H1 (cell line): ENCODE results near the gene PEPD. TPM values are rescaled to one million over a fixed set of nuclear protein-coding genes. Genes with fewer than 3 reads are reported as not detected.

Experiments
- CTCF ChIA-PET: fragments of 300-600 bp; sonication (Branson Sonifier 250); formaldehyde crosslinking; loops from one replicate; lab custom pipeline; 2021; ENCODE audit not compliant: partially characterized antibody; lab: Charles Lee
- POLR2A ChIA-PET: fragments of 300-600 bp; sonication (Branson Sonifier 250); formaldehyde crosslinking; loops from one replicate; lab custom pipeline; 2021; ENCODE audit warnings: inconsistent platforms; ENCODE audit not compliant: partially characterized antibody; lab: Charles Lee
- DNase-seq, 2 experiments: peaks; one replicate each; pipeline versions ENCODE4 v3.0.0 to v3.0.0-alpha.2; 2010 to 2022; ENCODE audit warnings: low spot score in 2 of 2, low read depth in 1 of 2, mixed read lengths in 1 of 2
- FAIRE-seq: peaks from 2 replicates; lab custom pipeline; 2011; peaks lifted over from hg19 to GRCh38; lab: Jason Lieb, UNC
- H2AFZ ChIP-seq: 2 replicates; pipeline ENCODE4 v1.8.1; 2012; ENCODE audit warnings: low read length, inconsistent platforms
- H2AK5ac ChIP-seq: 2 replicates; pipeline ENCODE4 v1.6.1; 2013; ENCODE audit warnings: low read depth, low read length
- H2BK120ac ChIP-seq: replicated peaks from 2 replicates; pipeline ENCODE3; 2013; ENCODE audit warnings: low read depth, low read length, inconsistent platforms
- H2BK12ac ChIP-seq: 2 replicates; pipeline ENCODE4 v1.6.1; 2013; ENCODE audit warnings: low read depth, low read length
- H2BK15ac ChIP-seq: 2 replicates; pipeline ENCODE4 v1.6.1; 2013; ENCODE audit warnings: low read length
- H2BK20ac ChIP-seq: 2 replicates; pipeline ENCODE4 v1.6.1; 2013; ENCODE audit warnings: low read length
- H2BK5ac ChIP-seq: 2 replicates; pipeline ENCODE4 v1.6.1; 2013; ENCODE audit warnings: low read depth, low read length
- H3K14ac ChIP-seq: 2 replicates; pipeline ENCODE4 v1.6.1; 2013; ENCODE audit warnings: inconsistent platforms; ENCODE audit not compliant: insufficient read length
- H3K18ac ChIP-seq: 2 replicates; pipeline ENCODE4 v1.6.1; 2013; ENCODE audit warnings: low read length; ENCODE audit errors: extremely low read depth
- H3K23ac ChIP-seq: 2 replicates; pipeline ENCODE4 v1.6.1; 2013; ENCODE audit warnings: inconsistent platforms; ENCODE audit not compliant: insufficient read length
- H3K23me2 ChIP-seq: 2 replicates; pipeline ENCODE4 v1.6.1; 2013; ENCODE audit warnings: low read depth, low read length
- H3K27ac ChIP-seq: 2 replicates; pipeline ENCODE4 v1.6.1; 2011; ENCODE audit warnings: low read depth, low read length, inconsistent platforms
- H3K27me3 ChIP-seq, 4 experiments: replicated peaks in 1 of 4; 1 replicate in 1 of 4; 2 replicates in 3 of 4; pipeline versions ENCODE4 v1.6.1 to v1.8.1; 2011 to 2013; ENCODE audit warnings: low read length in 3 of 4, mild to moderate bottlenecking in 3 of 4, inconsistent platforms in 2 of 4, mixed read lengths in 2 of 4, moderate library complexity in 1 of 4; ENCODE audit not compliant: control insufficient read depth in 3 of 4, insufficient read depth in 3 of 4; ENCODE audit errors: extremely low read depth in 1 of 4
- H3K36me3 ChIP-seq, 4 experiments: 2 replicates each; pipeline versions ENCODE4 v1.6.1 to v1.8.1; 2011 to 2013; ENCODE audit warnings: mild to moderate bottlenecking in 4 of 4, low read length in 3 of 4, moderate library complexity in 2 of 4, control low read depth in 1 of 4, inconsistent platforms in 1 of 4; ENCODE audit not compliant: insufficient read depth in 4 of 4, control insufficient read depth in 2 of 4
- H3K4ac ChIP-seq: replicated peaks from 2 replicates; pipeline ENCODE3; 2013; ENCODE audit warnings: low read length, low read depth, mixed read lengths, inconsistent platforms; ENCODE audit not compliant: insufficient read length
- H3K4me1 ChIP-seq, 4 experiments: replicated peaks in 1 of 4; 1 replicate in 1 of 4; 2 replicates in 3 of 4; pipeline versions ENCODE4 v1.6.1 to v1.8.1; 2011 to 2013; ENCODE audit warnings: low read length in 3 of 4, inconsistent platforms in 2 of 4, mixed read lengths in 1 of 4; ENCODE audit not compliant: insufficient read depth in 4 of 4, control insufficient read depth in 3 of 4
- H3K4me2 ChIP-seq, 2 experiments: 2 replicates each; pipeline versions ENCODE4 v1.6.1 to v1.8.1; 2011 to 2013; ENCODE audit warnings: low read depth in 2 of 2, low read length in 2 of 2, control low read depth in 1 of 2, inconsistent platforms in 1 of 2, mild to moderate bottlenecking in 1 of 2; ENCODE audit not compliant: insufficient read depth in 1 of 2
- H3K4me3 ChIP-seq, 4 experiments: fragments of 200-600, 300-600 bp in 1 of 4; sonication (generic), shearing (Covaris generic), sonication (Bioruptor Twin) in 1 of 4; 2 replicates each; pipeline versions ENCODE4 v1.5.1 to v1.8.1; 2011 to 2016; ENCODE audit warnings: low read length in 4 of 4, low read depth in 3 of 4, control low read depth in 2 of 4, inconsistent platforms in 2 of 4, mild to moderate bottlenecking in 2 of 4, mixed read lengths in 1 of 4, moderate library complexity in 1 of 4; ENCODE audit not compliant: insufficient read depth in 2 of 4; ENCODE audit errors: extremely low read depth in 1 of 4
- H3K56ac ChIP-seq: replicated peaks from 2 replicates; pipeline ENCODE3; 2013; ENCODE audit warnings: low read depth, mild to moderate bottlenecking, mixed read lengths, low read length, inconsistent platforms; ENCODE audit not compliant: insufficient read length
- H3K79me1 ChIP-seq: 2 replicates; pipeline ENCODE4 v1.6.1; 2013; ENCODE audit warnings: low read depth, low read length, control low read depth
- H3K79me2 ChIP-seq, 2 experiments: 2 replicates each; pipeline versions ENCODE4 v1.6.1 to v1.8.1; 2012 to 2013; ENCODE audit warnings: low read length in 2 of 2, mild to moderate bottlenecking in 2 of 2, inconsistent platforms in 1 of 2; ENCODE audit not compliant: insufficient read depth in 2 of 2, control insufficient read depth in 1 of 2
- H3K9ac ChIP-seq, 4 experiments: replicated peaks in 1 of 4; 1 replicate in 1 of 4; 2 replicates in 3 of 4; pipeline versions ENCODE4 v1.6.1 to v1.8.1; 2011 to 2013; ENCODE audit warnings: low read depth in 3 of 4, low read length in 3 of 4, control low read depth in 2 of 4, mild to moderate bottlenecking in 2 of 4, moderate library complexity in 2 of 4, inconsistent platforms in 1 of 4; ENCODE audit errors: extremely low read depth in 1 of 4
- H3K9me3 ChIP-seq, 2 experiments: 2 replicates each; pipeline versions ENCODE4 v1.6.1 to v1.8.1; 2012 to 2013; ENCODE audit warnings: mild to moderate bottlenecking in 2 of 2, moderate library complexity in 2 of 2, control low read depth in 1 of 2, inconsistent platforms in 1 of 2, low read depth in 1 of 2, low read length in 1 of 2, mixed read lengths in 1 of 2; ENCODE audit not compliant: insufficient read depth in 2 of 2
- H4K20me1 ChIP-seq, 2 experiments: replicated peaks in 1 of 2; 2 replicates each; pipeline versions ENCODE3 to v1.8.1; 2011 to 2013; ENCODE audit warnings: inconsistent platforms in 2 of 2, low read length in 2 of 2, mild to moderate bottlenecking in 1 of 2; ENCODE audit not compliant: insufficient read depth in 2 of 2, control insufficient read depth in 1 of 2
- H4K5ac ChIP-seq: 2 replicates; pipeline ENCODE4 v1.6.1; 2013; ENCODE audit warnings: low read length, low read depth, mixed read lengths, inconsistent platforms; ENCODE audit not compliant: insufficient read length
- H4K8ac ChIP-seq: 2 replicates; pipeline ENCODE4 v1.8.0; 2013; ENCODE audit warnings: mild to moderate bottlenecking, moderate library complexity, low read length, inconsistent platforms; ENCODE audit not compliant: insufficient read depth; ENCODE audit errors: extremely low read depth
- H4K91ac ChIP-seq: replicated peaks from 2 replicates; pipeline ENCODE3; 2013; ENCODE audit warnings: low read length, mixed read lengths, inconsistent platforms; ENCODE audit not compliant: insufficient read length
- GTF2F1 ChIP-seq: IDR thresholded peaks from 2 replicates; pipeline ENCODE4 v1.6.1; 2012; ENCODE audit warnings: low read depth, low read length, improper control_type of control experiment, borderline replicate concordance
- SIN3A ChIP-seq, 2 experiments: IDR thresholded peaks in 1 of 2; conservative IDR thresholded peaks in 1 of 2; 2 replicates each; pipeline ENCODE4 v1.6.1; 2011 to 2012; ENCODE audit warnings: low read length in 2 of 2, improper control_type of control experiment in 1 of 2, low read depth in 1 of 2, mild to moderate bottlenecking in 1 of 2
- YY1 ChIP-seq: IDR thresholded peaks from 2 replicates; pipeline ENCODE4 v1.6.1; 2011; ENCODE audit warnings: low read depth, mild to moderate bottlenecking, low read length
- WGBS, 2 experiments: shearing (Covaris generic) in 1 of 2; methylation state at CpG; one replicate each; pipeline versions ENCODE4 v1.1.6 to v1.1.7; 2013 to 2015; ENCODE audit warnings: low lambda C conversion rate in 2 of 2, mixed read lengths in 2 of 2, inconsistent platforms in 1 of 2, low coverage in 1 of 2, missing lambda C conversion rate in 1 of 2; ENCODE audit not compliant: insufficient replicate concordance in 2 of 2, insufficient coverage in 1 of 2, insufficient read length in 1 of 2; ENCODE audit errors: extremely low coverage in 1 of 2, missing lambda C conversion rate in 1 of 2; 5-methylcytosine and 5-hydroxymethylcytosine counted together
- polyA plus RNA-seq, 7 experiments: library from polyadenylated mRNA; depleted of rRNA in 3 of 7; stranded (reverse) in 5 of 7; unstranded in 2 of 7; fragments of >200 nt in 5 of 7; fragments of 200-250 nt in 2 of 7; gene quantifications; 1 replicate in 5 of 7; 2 replicates in 1 of 7; 4 replicates in 1 of 7; pipeline versions ENCODE4 v1.2.1 to v1.2.3, GENCODE V29; 2011 to 2013; ENCODE audit warnings: missing spikeins in 2 of 7, mixed read lengths in 2 of 7
- total RNA-seq: library from RNA; stranded (reverse); fragmentation: NEBNext Ultra II Directional; extraction: Animal tissue kit (Norgen Biotek cat#: 25700); gene quantifications from 2 replicates; pipeline ENCODE4 v1.2.1, GENCODE V29; 2021

Gene PEPD
- total and polyA plus RNA-seq, 2 of the 8 experiments (the other 6 are each of a cell fraction or from before 2014, with no cell fraction given), result 84.1 to 178 TPM

- Histone ChIP-seq H3K14ac (no peak overlapping the region), H2BK20ac (no peak overlapping the region), H3K23ac (no peak overlapping the region), H3K36me3 (no peaks in the 10 kb centered on the region), H3K4ac (no peak overlapping the region), H2BK12ac (no peak overlapping the region), H4K91ac (no peak overlapping the region), H2AFZ (no peak overlapping the region), H3K9me3 (no peaks in the 10 kb centered on the region), H3K4me1 (peaks cover 0 to 14% (median 8%) of the 10 kb centered on the region in 4 experiments; a peak in 4 of 7 replicates), H3K4me3 (no peak overlapping the region), H2BK120ac (no peak overlapping the region), H3K79me1 (peaks cover 1% of the 10 kb centered on the region; the same call in 1 of the 2 replicates), H3K9ac (no peak overlapping the region), H2BK5ac (0 out of 2 replicates have a peak overlapping the region, but pooled peaks have one; percentile 52), H2BK15ac (no peak overlapping the region), H3K79me2 (no peaks in the 10 kb centered on the region), H4K5ac (no peak overlapping the region), H3K27me3 (no peaks in the 10 kb centered on the region), H3K4me2 (no peak overlapping the region), H3K56ac (no peak overlapping the region), H3K18ac (no peak overlapping the region), H4K8ac (0 out of 2 replicates have a peak overlapping the region, but pooled peaks have one; percentile 9), H2AK5ac (no peak overlapping the region), H3K23me2 (no peaks in the 10 kb centered on the region)
- no peak for DNase-seq
- POLR2A ChIA-PET, result interaction anchor here (1.3 to 1.4 kb wide), 3 partner anchors 11 to 19 kb away, joined by 3 to 4 read pairs (median 3); no protein-coding TSS in a partner anchor
- WGBS, 2 experiments, result 91% methylated on average over 30 of the region's 30 CpGs; no CpG with 5 or more reads in 1 of the 2 experiments
- TF ChIP-seq GTF2F1, result no peak
- TF ChIP-seq YY1, result no peak
- TF ChIP-seq SIN3A (conservative IDR thresholded peaks at IDR 0.05 in 1 of 2, IDR thresholded peaks at IDR 0.05 in 1 of 2; ENCODE audit: low read depth in 1 of 2, low read length in 2 of 2), result no peak
- TF ChIP-seq, all 59 proteins: peak for 0
- Histone ChIP-seq H3K27ac (no peak overlapping the region), H4K20me1 (peaks cover 5 to 15% of the 10 kb centered on the region in 2 experiments)
- FAIRE-seq, result no peak
- CTCF ChIA-PET, result interaction anchor here (0.9 to 24.5 kb wide), 10 partner anchors 11 to 384 kb away, joined by 3 to 426 read pairs (median 4); no protein-coding TSS in a partner anchor
Observed at GRCh38 chr19:33394006-33394722, 127.4 kb downstream of the PEPD start.
